Muscle layer of colon (tissue), 2 donors: Measurements from ENCODE around the gene CLEC2L.

Experiments used
- H3K27ac ChIP-seq: one replicate; pipeline ENCODE4 v1.7.0; 2013; ENCODE audit warnings: low read depth, mild to moderate bottlenecking, low read length, moderate library complexity
- H3K27me3 ChIP-seq, 2 donors: one replicate each; pipeline ENCODE4 v1.7.0; 2013; ENCODE audit warnings: low read length in 2 of 2, mild to moderate bottlenecking in 2 of 2; ENCODE audit not compliant: insufficient read depth in 2 of 2, control insufficient read depth in 1 of 2
- H3K36me3 ChIP-seq: one replicate; pipeline ENCODE4 v1.7.0; 2013; ENCODE audit warnings: mild to moderate bottlenecking, low read length; ENCODE audit not compliant: insufficient read depth
- H3K4me1 ChIP-seq: one replicate; pipeline ENCODE4 v1.7.0; 2013; ENCODE audit warnings: mild to moderate bottlenecking, low read length; ENCODE audit not compliant: insufficient read depth
- H3K4me3 ChIP-seq, 2 donors: one replicate each; pipeline ENCODE4 v1.7.0; 2013; ENCODE audit warnings: low read length in 2 of 2, low read depth in 1 of 2, mild to moderate bottlenecking in 1 of 2, moderate library complexity in 1 of 2
- H3K9ac ChIP-seq: one replicate; pipeline ENCODE4 v1.7.0; 2013; ENCODE audit warnings: low read length
- H3K9me3 ChIP-seq: one replicate; pipeline ENCODE4 v1.7.0; 2013; ENCODE audit warnings: mild to moderate bottlenecking, low read length
- donor health status: abdominal sarcoma.
- donor health status: Adenocarcinoma of cecum.

The CLEC2L gene

GRCh38 chr7:139523199-139523941 is at the start of gene CLEC2L:
Gene CLEC2L (plus strand): TSS chr7:139523685. CDS start chr7:139523928, 243 bp downstream.
- H3K4me1 ChIP-seq, result no peaks in the 10 kb centered on the region
- no peak within 1 kb of the TSS for H3K9ac ChIP-seq
- H3K9me3 ChIP-seq, result no peaks in the 10 kb centered on the region
- no peak within 1 kb of the TSS for H3K27ac ChIP-seq
- no peak within 1 kb of the TSS for H3K4me3 ChIP-seq
- no peaks in the 10 kb centered on the region for H3K36me3 ChIP-seq
- peaks cover 4 to 21% of the 10 kb centered on the region in 2 donors for H3K27me3 ChIP-seq

- Histone ChIP-seq H3K9ac (no peak overlapping the region), H3K4me1 (no peaks in the 10 kb centered on the region), H3K27ac (no peak overlapping the region), H3K9me3 (no peaks in the 10 kb centered on the region), H3K4me3 (no peak overlapping the region), H3K36me3 (no peaks in the 10 kb centered on the region), H3K27me3 (peaks cover 0 to 4% of the 10 kb centered on the region in 2 donors)
These were observed 47.3 kb upstream of the CLEC2L start for GRCh38 chr7:139476139-139476538.

GRCh38 chr7:139476891-139477290 is 46.6 kb upstream of the CLEC2L start:
- no peaks in the 10 kb centered on the region for H3K9me3 ChIP-seq
- H3K27ac ChIP-seq, result no peak overlapping the region
- H3K9ac ChIP-seq, result no peak overlapping the region
- H3K36me3 ChIP-seq, result no peaks in the 10 kb centered on the region
- H3K4me1 ChIP-seq, result no peaks in the 10 kb centered on the region
- no peak overlapping the region for H3K4me3 ChIP-seq
- peaks cover 0 to 11% of the 10 kb centered on the region in 2 donors for H3K27me3 ChIP-seq

- peaks cover 0 to 37% of the 10 kb centered on the region in 2 donors for H3K27me3 ChIP-seq
- H3K9me3 ChIP-seq, result no peaks in the 10 kb centered on the region
- no peak overlapping the region for H3K4me3 ChIP-seq
- no peak overlapping the region for H3K27ac ChIP-seq
- H3K36me3 ChIP-seq, result no peaks in the 10 kb centered on the region
- H3K4me1 ChIP-seq, result peaks cover 4% of the 10 kb centered on the region
- no peak overlapping the region for H3K9ac ChIP-seq
These were observed 43.9 kb upstream of the CLEC2L start for GRCh38 chr7:139479620-139480019.

- Histone ChIP-seq H3K27me3 (peaks cover 0 to 37% of the 10 kb centered on the region in 2 donors), H3K4me3 (no peak overlapping the region), H3K9me3 (no peaks in the 10 kb centered on the region)
These were observed 42.1 kb upstream of the CLEC2L start for GRCh38 chr7:139481364-139481763.

GRCh38 chr7:139482122-139482521 is 41.4 kb upstream of the CLEC2L start:
- Histone ChIP-seq H3K4me3 (no peak overlapping the region), H3K27ac (no peak overlapping the region), H3K27me3 (peaks cover 0 to 39% of the 10 kb centered on the region in 2 donors), H3K4me1 (peaks cover 4% of the 10 kb centered on the region), H3K9me3 (no peaks in the 10 kb centered on the region), H3K36me3 (no peaks in the 10 kb centered on the region), H3K9ac (no peak overlapping the region)

More at GRCh38 chr7:139481364-139481763, 42.1 kb upstream of the CLEC2L start:
- Histone ChIP-seq H3K36me3 (no peaks in the 10 kb centered on the region), H3K9ac (no peak overlapping the region), H3K4me1 (peaks cover 4% of the 10 kb centered on the region), H3K27ac (no peak overlapping the region)

- Histone ChIP-seq H3K4me1 (peaks cover 4% of the 10 kb centered on the region), H3K27me3 (peaks cover 0 to 42% of the 10 kb centered on the region in 2 donors), H3K27ac (no peak overlapping the region), H3K9me3 (no peaks in the 10 kb centered on the region), H3K36me3 (no peaks in the 10 kb centered on the region), H3K9ac (no peak overlapping the region), H3K4me3 (peak overlapping the region; percentile 32 to 38)
These were observed 40.6 kb upstream of the CLEC2L start for GRCh38 chr7:139482662-139483466.

GRCh38 chr7:139487366-139488080 is 36.0 kb upstream of the CLEC2L start:
- Histone ChIP-seq H3K27ac (no peak overlapping the region), H3K4me3 (no peak overlapping the region), H3K9me3 (no peaks in the 10 kb centered on the region), H3K4me1 (peaks cover 4% of the 10 kb centered on the region), H3K9ac (no peak overlapping the region), H3K27me3 (peaks cover 0 to 25% of the 10 kb centered on the region in 2 donors), H3K36me3 (no peaks in the 10 kb centered on the region)

GRCh38 chr7:139488810-139489209 is 34.7 kb upstream of the CLEC2L start:
- no peak overlapping the region for H3K27ac ChIP-seq
- no peak overlapping the region for H3K4me3 ChIP-seq
- no peaks in the 10 kb centered on the region for H3K9me3 ChIP-seq
- H3K36me3 ChIP-seq, result no peaks in the 10 kb centered on the region
- peaks cover 0 to 12% of the 10 kb centered on the region in 2 donors for H3K27me3 ChIP-seq
- no peaks in the 10 kb centered on the region for H3K4me1 ChIP-seq
- H3K9ac ChIP-seq, result no peak overlapping the region

GRCh38 chr7:139490130-139490529 is 33.4 kb upstream of the CLEC2L start:
- Histone ChIP-seq H3K4me3 (no peak overlapping the region), H3K36me3 (no peaks in the 10 kb centered on the region), H3K4me1 (no peaks in the 10 kb centered on the region), H3K9me3 (no peaks in the 10 kb centered on the region), H3K27ac (no peak overlapping the region), H3K9ac (no peak overlapping the region), H3K27me3 (peaks cover 0 to 5% of the 10 kb centered on the region in 2 donors)

GRCh38 chr7:139492293-139492692 is 31.2 kb upstream of the CLEC2L start:
- peaks cover 0 to 1% of the 10 kb centered on the region in 2 donors for H3K27me3 ChIP-seq
- H3K4me3 ChIP-seq, result no peak overlapping the region
- H3K9me3 ChIP-seq, result no peaks in the 10 kb centered on the region

More at GRCh38 chr7:139492293-139492692, 31.2 kb upstream of the CLEC2L start:
- Histone ChIP-seq H3K9ac (no peak overlapping the region), H3K27ac (no peak overlapping the region), H3K4me1 (no peaks in the 10 kb centered on the region), H3K36me3 (no peaks in the 10 kb centered on the region)
